NCI-H146 treated with DMSO at 0.1 percent for 48 hours (cell line): Measurements from ENCODE around the gene UQCC5.
A peak's percentile ranks its signal among the peaks of the same experiment; 100 is the strongest.

ENCODE experiments used
- DNase-seq: peaks from one replicate; lab custom pipeline; 2025; ENCODE audit not compliant: unreplicated experiment; lab: John Stamatoyannopoulos, UW

The UQCC5 gene

GRCh38 chr3:52503788-52504424 lies 32.5 kb upstream of the UQCC5 start:
- peak; percentile 64 for DNase-seq

GRCh38 chr3:52504977-52505376 lies 31.4 kb upstream of the UQCC5 start:
- DNase-seq: no peak

DNA sequence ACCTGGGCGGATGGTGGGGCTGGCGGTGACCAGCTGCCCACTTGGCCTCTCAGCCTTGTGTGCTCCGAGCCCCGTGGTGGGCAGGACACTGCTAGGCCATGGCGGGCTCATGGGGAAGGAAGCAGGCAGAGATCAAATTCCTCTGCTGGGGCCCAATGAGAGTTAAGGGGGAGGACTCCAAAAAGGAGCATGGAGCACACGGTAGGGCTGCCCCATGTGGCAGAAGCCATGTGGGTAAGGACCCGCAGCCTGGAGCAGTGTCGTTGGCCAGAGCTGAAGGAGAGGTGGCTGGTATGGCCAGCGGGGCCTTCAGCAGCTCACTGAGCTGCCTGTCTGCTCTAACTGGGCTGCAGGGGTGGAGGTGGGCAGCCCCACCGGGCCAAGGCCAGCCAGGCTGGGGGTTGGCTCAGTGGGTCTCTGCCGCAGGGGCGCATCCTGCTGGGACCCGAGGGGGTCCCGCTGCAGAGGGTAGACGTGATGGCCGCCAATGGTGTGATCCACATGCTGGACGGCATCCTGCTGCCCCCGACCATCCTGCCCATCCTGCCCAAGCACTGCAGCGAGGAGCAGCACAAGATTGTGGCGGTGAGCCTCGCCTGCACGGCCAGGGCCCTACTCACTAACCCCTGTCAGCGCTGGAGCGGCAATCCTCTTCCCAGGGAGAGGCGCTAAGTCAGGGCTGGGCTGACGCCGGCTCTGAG lies 30.0 kb upstream of the UQCC5 start:
- no peak for DNase-seq

DNA sequence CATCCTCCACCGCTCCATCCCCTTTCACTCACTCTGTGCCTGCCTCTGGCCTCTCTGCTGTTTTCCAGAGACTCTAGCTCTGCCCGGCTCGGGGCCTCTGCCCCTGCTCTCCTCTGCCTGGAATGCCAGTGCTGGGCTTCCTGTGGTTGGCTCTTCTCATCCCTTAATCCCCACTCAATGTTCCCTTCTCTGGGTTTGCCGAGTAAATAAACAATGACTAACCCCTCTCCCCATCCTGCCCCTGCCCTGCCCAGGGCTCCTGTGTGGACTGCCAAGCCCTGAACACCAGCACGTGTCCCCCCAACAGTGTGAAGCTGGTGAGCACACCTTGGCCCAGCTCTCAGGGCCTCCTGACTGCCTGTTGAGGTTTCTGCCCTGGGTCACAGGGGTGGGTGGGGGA lies 29.0 kb upstream of the UQCC5 start:
- no peak for DNase-seq

DNA sequence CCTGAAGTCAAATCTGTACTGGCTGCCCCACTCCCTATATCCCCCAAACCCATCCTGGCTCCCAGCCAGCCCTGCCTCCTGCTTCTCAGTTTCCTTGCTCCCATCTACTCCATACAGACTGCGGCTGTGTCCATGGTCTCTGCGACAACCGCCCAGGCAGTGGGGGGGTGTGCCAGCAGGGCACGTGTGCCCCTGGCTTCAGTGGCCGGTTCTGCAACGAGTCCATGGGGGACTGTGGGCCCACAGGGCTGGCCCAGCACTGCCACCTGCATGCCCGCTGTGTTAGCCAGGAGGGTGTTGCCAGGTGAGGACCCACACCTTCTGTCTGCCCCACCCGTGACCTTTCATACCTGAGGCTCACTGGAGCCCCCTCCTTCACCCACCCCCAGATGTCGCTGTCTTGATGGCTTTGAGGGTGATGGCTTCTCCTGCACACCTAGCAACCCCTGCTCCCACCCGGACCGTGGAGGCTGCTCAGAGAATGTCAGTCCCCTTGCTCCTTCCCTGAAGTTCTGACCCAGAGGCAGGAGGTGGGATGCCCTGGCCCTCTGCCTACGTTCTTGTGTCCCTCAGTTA lies 26.6 kb upstream of the UQCC5 start:
- DNase-seq: no peak

GRCh38 chr3:52511509-52511908 lies 24.9 kb upstream of the UQCC5 start:
- DNase-seq: no peak

DNA sequence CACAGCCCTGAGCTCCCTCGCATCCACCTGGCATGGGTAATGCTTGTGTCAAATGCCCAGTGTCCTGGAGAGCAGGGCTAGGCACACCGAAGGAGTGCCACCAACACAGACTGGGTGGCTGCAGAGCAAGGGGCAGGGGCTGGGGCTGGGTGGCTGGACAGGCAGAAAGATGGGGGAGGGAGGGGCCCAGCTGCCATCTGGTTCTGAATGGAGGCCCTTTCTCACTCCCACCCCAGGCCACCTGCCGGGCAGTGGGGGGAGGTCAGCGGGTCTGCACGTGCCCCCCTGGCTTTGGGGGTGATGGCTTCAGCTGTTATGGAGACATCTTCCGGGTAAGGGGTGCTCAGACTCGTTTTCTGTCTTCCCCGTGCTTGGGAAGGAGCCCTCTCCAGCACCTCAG lies 24.3 kb upstream of the UQCC5 start:
- no peak for DNase-seq

DNA sequence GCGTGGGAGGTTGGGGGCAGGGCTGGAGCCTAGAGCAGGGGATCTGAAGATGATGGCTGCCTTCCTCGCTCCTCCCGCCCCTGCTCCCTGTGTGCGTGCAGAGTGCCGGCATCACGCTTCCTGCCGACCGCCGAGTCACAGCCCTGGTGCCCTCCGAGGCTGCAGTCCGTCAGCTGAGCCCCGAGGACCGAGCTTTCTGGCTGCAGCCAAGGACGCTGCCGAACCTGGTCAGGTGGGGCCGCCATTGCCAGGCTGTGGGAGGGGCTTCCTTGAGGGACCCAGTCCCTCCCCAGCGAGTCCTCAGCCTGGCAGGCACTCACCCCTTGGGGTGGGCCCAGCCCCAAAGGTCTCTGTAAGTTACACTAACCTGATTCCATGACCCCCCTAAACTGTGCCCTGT lies 23.7 kb upstream of the UQCC5 start:
- DNase-seq: no peak

DNA sequence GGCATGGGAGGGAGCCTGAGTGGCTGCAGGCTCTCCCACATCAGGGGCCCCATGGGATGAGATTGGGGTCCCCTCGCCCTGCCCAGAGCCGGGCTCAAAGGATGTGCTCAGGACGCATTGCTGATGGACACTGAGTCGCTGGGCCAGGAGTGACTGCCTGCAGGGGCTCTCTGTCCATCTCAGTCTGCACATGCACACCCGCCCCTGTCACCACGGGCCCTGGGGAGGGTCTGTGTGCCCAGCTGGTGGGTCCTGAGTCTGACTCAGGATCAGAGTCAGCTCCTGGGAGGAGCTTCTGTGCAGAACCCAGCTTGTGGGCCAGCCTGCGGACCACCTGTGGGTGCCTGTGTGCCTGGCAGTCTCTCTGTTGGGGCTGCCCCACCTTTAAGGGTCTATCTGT lies 23.1 kb upstream of the UQCC5 start:
- DNase-seq: no peak

DNA sequence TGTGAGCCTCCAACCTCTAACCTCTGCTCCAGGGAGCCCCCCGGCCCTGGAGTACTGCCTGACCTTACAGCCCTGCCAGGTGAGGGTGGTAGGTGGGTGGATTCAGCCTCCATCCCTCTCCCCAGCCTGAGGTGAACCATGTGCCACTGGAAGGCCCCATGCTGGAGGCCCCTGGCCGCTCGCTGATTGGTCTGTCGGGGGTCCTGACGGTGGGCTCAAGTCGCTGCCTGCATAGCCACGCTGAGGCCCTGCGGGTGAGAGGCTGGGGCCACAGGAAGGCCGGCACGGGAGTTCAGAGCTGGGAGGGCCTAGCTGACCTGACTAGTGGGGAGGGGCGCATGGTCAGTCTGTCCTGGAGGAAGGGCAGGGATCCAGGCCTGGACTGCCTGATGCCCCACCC lies 21.8 kb upstream of the UQCC5 start:
- no peak for DNase-seq

DNA sequence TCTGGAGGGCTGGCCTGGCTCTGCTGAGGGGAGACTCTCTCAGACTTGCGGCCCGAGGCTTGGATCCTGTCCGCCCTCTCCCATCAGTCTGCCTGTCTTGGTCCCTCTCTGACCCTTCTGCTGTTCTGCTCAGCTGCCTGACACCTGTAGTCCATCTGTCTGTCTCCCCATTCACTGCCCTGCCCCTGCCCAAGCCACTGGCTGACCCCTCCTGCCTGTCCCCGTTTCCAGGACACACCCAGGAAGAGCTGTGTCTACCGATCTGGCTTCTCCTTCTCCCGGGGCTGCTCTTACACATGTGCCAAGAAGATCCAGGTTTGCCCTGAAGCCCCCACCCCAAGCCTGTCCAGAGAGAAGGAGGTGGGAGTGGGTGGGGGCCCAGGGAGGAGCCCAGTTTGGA lies 21.2 kb upstream of the UQCC5 start:
- DNase-seq: no peak

- no peak for DNase-seq
Measured at GRCh38 chr3:52516509-52517195, 19.8 kb upstream of the UQCC5 start.

DNA sequence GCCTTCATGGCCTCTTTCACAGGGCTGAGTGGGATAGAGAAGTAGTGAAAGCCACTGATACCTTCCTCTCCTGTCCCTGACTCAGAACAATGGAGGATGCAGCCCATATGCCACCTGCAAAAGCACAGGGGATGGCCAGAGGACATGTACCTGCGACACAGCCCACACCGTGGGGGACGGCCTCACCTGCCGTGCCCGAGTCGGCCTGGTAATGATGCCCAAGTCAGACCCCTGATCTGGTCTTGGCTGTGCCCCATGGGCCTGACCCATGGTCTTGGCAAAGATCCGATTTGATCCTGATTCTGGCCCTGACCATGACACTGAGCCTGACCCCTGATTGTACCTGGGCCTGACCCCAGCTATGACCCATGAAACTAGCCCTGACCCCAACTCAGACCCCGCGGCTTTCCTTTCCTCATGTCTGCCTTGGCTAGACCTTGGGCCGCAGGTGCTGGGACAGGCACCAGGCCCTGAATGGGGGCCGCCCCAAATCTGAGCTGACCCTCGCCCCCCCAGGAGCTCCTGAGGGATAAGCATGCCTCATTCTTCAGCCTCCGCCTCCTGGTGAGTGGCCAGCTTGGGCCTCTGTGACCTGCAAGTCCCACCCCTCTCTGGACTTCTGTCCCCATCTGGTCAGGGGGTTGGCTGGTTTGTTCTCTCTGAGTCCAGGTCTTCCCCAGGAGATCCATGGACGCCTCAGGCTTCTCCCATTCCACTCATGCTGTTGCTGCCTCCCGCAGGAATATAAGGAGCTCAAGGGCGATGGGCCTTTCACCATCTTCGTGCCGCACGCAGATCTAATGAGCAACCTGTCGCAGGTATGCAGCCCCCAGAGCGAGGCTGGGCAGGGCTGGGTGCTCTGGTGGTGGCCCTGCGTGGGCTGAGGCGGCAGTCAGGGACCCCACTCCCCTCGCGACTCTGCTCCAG lies 18.3 kb upstream of the UQCC5 start:
- DNase-seq: no peak

GRCh38 chr3:52518723-52519444 lies 17.5 kb upstream of the UQCC5 start:
- no peak for DNase-seq

GRCh38 chr3:52519445-52520140 lies 16.8 kb upstream of the UQCC5 start:
- DNase-seq: no peak

DNA sequence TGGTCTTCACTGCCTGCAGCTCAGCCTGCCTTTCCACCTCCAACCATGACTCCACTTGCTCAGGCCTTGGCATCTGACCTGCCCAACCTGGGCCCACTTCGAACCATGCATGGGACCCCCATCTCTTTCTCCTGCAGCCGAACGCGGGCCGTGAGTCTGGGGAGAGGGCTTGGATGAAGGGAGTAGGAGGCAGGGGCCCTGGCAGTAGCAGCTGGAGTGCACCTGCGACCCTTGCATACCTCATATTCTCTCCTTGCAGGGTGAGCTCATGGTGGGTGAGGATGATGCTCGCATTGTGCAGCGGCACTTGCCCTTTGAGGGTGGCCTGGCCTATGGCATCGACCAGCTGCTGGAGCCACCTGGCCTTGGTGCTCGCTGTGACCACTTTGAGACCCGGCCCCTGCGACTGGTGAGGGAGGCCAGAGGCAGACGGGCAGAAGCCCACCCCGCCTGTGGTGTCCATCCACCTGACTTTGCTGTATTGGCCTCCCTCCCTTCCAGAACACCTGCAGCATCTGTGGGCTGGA lies 16.2 kb upstream of the UQCC5 start:
- no peak for DNase-seq

GRCh38 chr3:52520716-52521487 lies 15.5 kb upstream of the UQCC5 start:
- DNase-seq: no peak

- no peak for DNase-seq
Measured at GRCh38 chr3:52521488-52521824, 14.9 kb upstream of the UQCC5 start.
